ENCODE data around the gene OVCA2.

GRCh38 chr17:2049333-2050299, 7.8 kb downstream of the OVCA2 start:
- TF ChIP-seq CTCF (IDR thresholded peaks at IDR 0.05 in 4 of 5, conservative IDR thresholded peaks at IDR 0.05 in 1 of 5) (no peak), POLR2A (IDR thresholded peaks at IDR 0.05) (peak in 1 of 2 donors; percentile 21)
